ENCODE results near the gene RETREG3. TPM values are rescaled to one million over a fixed set of nuclear protein-coding genes. Genes with fewer than 3 reads are reported as not detected.

Gene RETREG3
- total and polyA plus RNA-seq, 2 of the 13 experiments (the other 11 are each of a cell fraction or from before 2014, with no cell fraction given): 47.0 to 55.8 TPM

- TF ChIP-seq HNRNPL (IDR thresholded peaks at IDR 0.05; ENCODE audit: low read depth, low read length) (peak; percentile 74; the same call in 1 of the 2 replicates), ZNF564 (CRISPR knock-in tag; IDR thresholded peaks at IDR 0.05) (peak; percentile 24), PHF5A (CRISPR knock-in tag; IDR thresholded peaks at IDR 0.05; ENCODE audit: low read depth, unreplicated experiment) (peak; percentile 45), TBX2 (CRISPR knock-in tag; IDR thresholded peaks at IDR 0.05; ENCODE audit: borderline replicate concordance) (peak; percentile 82), ZSCAN29 (CRISPR knock-in tag; conservative IDR thresholded peaks at IDR 0.05) (peak; percentile 28; the same call in 1 of the 2 replicates), ZNF816 (CRISPR knock-in tag; IDR thresholded peaks at IDR 0.05; ENCODE audit: borderline replicate concordance) (no peak), KAT8 (CRISPR knock-in tag; IDR thresholded peaks at IDR 0.05) (peak; percentile 95), TRIM24 (CRISPR knock-in tag; IDR thresholded peaks at IDR 0.05) (no peak), FOXK2 (IDR thresholded peaks at IDR 0.05) (no peak), ZNF546 (CRISPR knock-in tag; conservative IDR thresholded peaks at IDR 0.05) (no peak), PRDM15 (CRISPR knock-in tag; IDR thresholded peaks at IDR 0.05) (0 out of 2 replicates have a peak, but pooled peaks have one; percentile 57)
Observed at GRCh38 chr17:42577532-42578281, 31.5 kb downstream of the RETREG3 start, which contains the start of gene PSMC3IP (continued).

All from HepG2 (cell line).